Nephron progenitor cell (in vitro differentiated cells): ENCODE measurements around the gene GRIK3.

Experiments used
- DNase-seq: peaks from one replicate; pipeline ENCODE4 v3.0.0; 2021
- H3K27ac Mint-ChIP-seq: 2 replicates; pipeline ENCODE4 v1.8.0; 2021; ENCODE audit warnings: mild to moderate bottlenecking, moderate library complexity, mixed read lengths
- H3K27me3 Mint-ChIP-seq: 2 replicates; pipeline ENCODE4 v1.8.0; 2021; ENCODE audit warnings: mild to moderate bottlenecking, low read depth, mixed read lengths; ENCODE audit not compliant: poor library complexity
- H3K36me3 Mint-ChIP-seq: 2 replicates; pipeline ENCODE4 v1.8.0; 2021; ENCODE audit warnings: low read depth, mixed read lengths
- H3K4me1 Mint-ChIP-seq: 2 replicates; pipeline ENCODE4 v1.8.0; 2021; ENCODE audit warnings: mixed read lengths
- H3K4me3 Mint-ChIP-seq: 2 replicates; pipeline ENCODE4 v1.8.0; 2021; ENCODE audit warnings: mild to moderate bottlenecking, moderate library complexity, mixed read lengths
- H3K9me3 Mint-ChIP-seq: 2 replicates; pipeline ENCODE4 v1.8.0; 2021; ENCODE audit warnings: mild to moderate bottlenecking, moderate library complexity, mixed read lengths
- TF ChIP-seq, protein P1 (sequence below): fragments of 200-600 bp; sonication (generic); IDR thresholded peaks from 2 replicates; pipeline ENCODE4 v1.5.0; 2021; ENCODE audit warnings: antibody characterized with exemption

GRIK3 gene

GRCh38 chr1:36773827-36774541 lies 260.3 kb downstream of the GRIK3 start:
- H3K27me3 Mint-ChIP-seq: peaks cover 37% of the 10 kb centered on the region
- DNase-seq: no peak
- no peak overlapping the region for H3K4me3 Mint-ChIP-seq
- no peaks in the 10 kb centered on the region for H3K36me3 Mint-ChIP-seq
- H3K27ac Mint-ChIP-seq: no peak overlapping the region
- TF ChIP-seq, protein P1, sequence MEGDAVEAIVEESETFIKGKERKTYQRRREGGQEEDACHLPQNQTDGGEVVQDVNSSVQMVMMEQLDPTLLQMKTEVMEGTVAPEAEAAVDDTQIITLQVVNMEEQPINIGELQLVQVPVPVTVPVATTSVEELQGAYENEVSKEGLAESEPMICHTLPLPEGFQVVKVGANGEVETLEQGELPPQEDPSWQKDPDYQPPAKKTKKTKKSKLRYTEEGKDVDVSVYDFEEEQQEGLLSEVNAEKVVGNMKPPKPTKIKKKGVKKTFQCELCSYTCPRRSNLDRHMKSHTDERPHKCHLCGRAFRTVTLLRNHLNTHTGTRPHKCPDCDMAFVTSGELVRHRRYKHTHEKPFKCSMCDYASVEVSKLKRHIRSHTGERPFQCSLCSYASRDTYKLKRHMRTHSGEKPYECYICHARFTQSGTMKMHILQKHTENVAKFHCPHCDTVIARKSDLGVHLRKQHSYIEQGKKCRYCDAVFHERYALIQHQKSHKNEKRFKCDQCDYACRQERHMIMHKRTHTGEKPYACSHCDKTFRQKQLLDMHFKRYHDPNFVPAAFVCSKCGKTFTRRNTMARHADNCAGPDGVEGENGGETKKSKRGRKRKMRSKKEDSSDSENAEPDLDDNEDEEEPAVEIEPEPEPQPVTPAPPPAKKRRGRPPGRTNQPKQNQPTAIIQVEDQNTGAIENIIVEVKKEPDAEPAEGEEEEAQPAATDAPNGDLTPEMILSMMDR: no peak
- H3K4me1 Mint-ChIP-seq: peaks cover 51% of the 10 kb centered on the region
- no peaks in the 10 kb centered on the region for H3K9me3 Mint-ChIP-seq

DNA sequence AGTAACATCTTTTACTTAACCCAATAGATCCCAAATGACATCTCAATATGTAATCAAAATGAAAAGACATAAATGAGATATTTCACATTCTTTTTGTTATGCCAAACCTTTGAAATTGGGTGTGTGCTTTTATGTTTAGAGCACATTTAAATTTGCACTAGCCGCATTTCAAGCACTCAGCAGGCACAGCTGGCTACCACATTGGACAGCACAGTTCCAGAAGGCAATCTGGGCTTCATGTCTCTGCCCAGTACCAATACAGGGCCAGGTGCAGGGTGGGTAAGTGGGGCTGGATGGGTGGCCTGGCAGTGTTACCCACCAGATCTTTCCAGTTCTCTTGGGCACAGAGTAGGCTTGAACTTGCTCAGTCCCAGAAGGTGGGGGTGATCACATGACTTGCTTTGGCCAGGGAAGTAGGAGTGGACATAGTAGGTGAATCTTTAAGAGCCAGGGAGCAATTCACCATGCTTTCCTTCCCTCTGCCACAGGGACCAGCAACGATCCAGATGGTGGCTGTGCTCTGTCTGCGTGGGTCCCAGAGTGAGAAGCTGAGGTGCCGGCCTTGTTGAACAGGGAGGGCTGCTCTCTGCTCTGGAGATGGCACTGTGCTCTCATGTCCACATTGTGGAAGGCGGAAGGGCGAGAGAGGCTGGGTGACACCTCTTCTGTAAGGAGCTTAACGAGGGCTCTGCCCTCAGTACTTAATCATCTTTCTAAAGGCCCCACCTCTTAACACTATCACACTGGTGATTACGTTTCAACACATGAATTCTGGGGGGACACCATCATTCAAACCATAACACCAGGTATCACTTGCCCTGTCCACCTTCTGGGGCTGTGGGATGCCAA lies 261.4 kb downstream of the GRIK3 start:
- Mint-ChIP-seq H3K27ac (no peak overlapping the region), H3K27me3 (peaks cover 40% of the 10 kb centered on the region), H3K9me3 (no peaks in the 10 kb centered on the region), H3K4me1 (peaks cover 46% of the 10 kb centered on the region), H3K36me3 (no peaks in the 10 kb centered on the region), H3K4me3 (no peak overlapping the region)
- no peak for DNase-seq
- TF ChIP-seq, protein P1: no peak

DNA sequence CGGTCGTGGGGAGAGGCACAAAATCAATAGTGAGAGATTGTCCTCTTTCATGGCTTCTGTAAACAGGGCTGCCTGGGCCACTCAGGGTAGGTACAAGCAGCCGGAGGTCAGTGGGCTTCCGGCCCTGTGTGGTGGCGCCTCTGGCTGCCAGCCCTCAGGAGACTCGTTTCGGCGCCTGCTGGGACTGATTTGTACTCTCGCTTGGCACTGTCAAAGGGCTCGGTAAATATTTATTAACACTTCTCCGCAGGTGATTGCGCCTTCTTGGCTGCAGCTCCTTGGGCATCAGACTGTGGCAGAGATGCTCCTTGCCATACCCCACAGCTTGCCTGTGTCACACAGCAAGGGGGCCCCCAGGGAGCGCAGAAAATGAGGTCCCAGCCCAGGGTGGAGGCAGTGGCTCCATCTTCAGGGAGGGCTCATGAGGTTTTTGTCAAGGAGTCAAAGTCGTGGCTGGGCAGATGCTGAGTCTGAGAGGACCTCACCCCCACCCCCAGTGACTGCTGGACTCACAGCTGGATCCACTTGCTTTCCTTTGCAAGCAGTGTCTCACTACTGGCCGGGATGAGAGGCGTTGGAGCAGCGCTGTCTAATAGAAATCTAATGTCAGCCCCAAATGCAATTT lies 262.5 kb downstream of the GRIK3 start:
- peak; percentile 27 for DNase-seq
- H3K4me1 Mint-ChIP-seq: peaks cover 41% of the 10 kb centered on the region
- no peaks in the 10 kb centered on the region for H3K36me3 Mint-ChIP-seq
- H3K4me3 Mint-ChIP-seq: no peak overlapping the region
- H3K27ac Mint-ChIP-seq: no peak overlapping the region
- peaks cover 40% of the 10 kb centered on the region for H3K27me3 Mint-ChIP-seq
- TF ChIP-seq, protein P1: no peak
- no peaks in the 10 kb centered on the region for H3K9me3 Mint-ChIP-seq

GRCh38 chr1:36771240-36771639 lies 263.1 kb downstream of the GRIK3 start:
- no peak overlapping the region for H3K4me3 Mint-ChIP-seq
- no peak overlapping the region for H3K27ac Mint-ChIP-seq
- H3K27me3 Mint-ChIP-seq: peaks cover 40% of the 10 kb centered on the region
- DNase-seq: no peak
- TF ChIP-seq, protein P1: no peak
- no peaks in the 10 kb centered on the region for H3K36me3 Mint-ChIP-seq
- no peaks in the 10 kb centered on the region for H3K9me3 Mint-ChIP-seq
- peaks cover 37% of the 10 kb centered on the region for H3K4me1 Mint-ChIP-seq

DNA sequence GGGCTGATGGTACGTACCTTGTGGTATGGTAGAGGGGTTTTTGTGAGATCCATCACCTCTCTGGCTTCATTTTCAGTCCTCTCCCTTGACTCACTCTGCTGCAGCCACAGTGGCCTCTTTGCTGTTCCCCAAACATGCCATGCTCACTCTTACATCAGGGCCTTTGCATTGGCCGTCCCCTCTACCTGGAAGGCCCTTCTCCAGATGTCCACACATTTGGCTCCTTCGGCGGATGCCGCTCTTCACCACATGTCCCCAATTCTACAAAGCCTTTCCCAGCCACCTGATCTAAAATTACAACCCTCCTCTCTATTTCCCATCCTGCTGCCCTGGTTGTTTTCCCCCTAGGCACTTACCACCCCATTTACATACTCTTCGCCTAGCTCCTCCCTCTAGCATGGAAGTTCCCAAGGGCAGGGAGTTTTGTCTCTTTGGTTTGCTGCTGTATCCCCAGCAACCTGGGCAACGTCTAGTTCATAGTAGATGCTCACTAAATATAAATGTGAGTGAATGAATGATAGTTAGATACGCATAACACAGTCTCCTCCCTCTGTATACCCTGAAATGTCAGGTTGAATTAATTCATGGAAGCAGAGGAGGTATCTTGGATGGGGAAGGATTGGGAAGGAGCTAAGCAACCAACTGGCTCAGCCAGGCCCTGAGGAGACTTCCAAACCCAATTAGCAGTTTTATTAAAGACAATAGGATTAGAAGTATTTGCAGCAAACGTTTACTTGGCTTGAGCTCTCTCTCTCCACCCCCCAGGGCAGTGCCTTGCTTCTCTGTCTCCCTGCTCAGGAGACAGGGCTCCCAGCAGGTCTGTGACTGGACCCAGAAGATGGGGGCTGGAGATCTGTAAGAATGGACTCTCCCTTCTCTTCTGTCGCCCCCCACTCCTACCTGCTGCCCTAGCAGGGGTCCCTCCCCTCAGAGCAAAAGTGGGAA lies 264.2 kb downstream of the GRIK3 start:
- TF ChIP-seq, protein P1: no peak
- no peak overlapping the region for H3K27ac Mint-ChIP-seq
- H3K4me3 Mint-ChIP-seq: no peak overlapping the region
- no peaks in the 10 kb centered on the region for H3K9me3 Mint-ChIP-seq
- peaks cover 32% of the 10 kb centered on the region for H3K4me1 Mint-ChIP-seq
- DNase-seq: no peak
- H3K36me3 Mint-ChIP-seq: no peaks in the 10 kb centered on the region
- H3K27me3 Mint-ChIP-seq: peaks cover 32% of the 10 kb centered on the region
